Measurements from ENCODE around the gene GLI3.

GLI3 gene

DNA sequence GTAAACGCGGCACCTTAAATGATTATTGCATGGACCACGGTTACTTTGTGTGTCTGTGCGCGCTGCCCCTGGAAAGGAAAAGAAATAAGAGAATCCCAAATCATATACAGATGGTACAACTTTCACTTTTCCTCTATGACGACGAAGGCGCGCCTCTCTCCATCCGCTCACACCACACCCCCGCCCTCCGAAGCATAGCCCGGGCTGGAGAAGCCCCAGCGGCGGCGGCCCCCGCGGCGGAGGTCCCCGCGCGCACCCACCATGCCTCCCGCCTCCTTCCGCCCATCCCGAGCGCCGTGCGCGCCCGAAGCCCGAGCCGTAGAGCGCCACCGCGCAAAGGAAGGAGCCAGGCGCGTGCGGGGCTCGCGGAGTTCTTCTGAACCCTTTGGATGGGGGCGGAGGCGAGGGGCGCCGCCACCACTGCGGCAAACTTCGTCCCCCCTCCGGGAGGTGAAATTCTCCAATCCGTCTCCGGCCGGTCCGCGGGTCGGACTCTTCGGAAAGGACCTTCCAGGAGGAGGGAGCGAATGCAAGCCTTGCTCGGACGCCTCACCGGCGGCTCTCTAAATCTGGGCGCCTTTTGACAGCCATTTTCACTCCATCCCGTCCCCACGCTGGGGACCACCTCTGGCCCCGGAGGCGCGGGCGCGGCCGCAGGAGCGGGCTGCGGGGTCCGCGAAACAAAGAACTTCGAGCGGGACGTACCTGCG lies 588 bp downstream of the GLI3 start:
- DNase-seq (ENCODE audit: low read depth in 3 of 3, low spot score in 1 of 3): no peak

DNA sequence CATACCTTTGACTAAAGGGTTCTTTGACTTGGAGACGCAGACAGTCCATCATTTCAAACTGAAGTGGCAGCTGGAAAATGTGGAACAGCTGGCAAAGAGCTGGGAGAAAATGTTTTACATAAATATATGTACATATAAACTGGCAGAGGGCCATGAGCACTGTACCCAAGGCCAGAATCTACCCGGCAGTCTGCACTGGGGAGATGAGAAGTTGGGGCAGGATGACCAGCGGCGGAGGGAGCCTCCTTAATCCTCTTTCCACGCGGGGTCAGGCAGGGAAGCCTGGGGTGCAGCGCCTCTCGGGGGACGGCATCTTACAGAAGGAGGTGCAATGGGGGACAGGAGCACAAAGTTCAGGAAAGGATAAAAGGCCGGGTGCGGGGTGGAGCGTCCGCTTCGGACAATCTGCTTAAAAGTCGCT lies 1.3 kb downstream of the GLI3 start:
- no peak for DNase-seq (ENCODE audit: low read depth in 3 of 3, low spot score in 1 of 3)

GRCh38 chr7:42234736-42235135 lies 2.3 kb downstream of the GLI3 start:
- DNase-seq (ENCODE audit: low read depth in 3 of 3, low spot score in 1 of 3): no peak

DNA sequence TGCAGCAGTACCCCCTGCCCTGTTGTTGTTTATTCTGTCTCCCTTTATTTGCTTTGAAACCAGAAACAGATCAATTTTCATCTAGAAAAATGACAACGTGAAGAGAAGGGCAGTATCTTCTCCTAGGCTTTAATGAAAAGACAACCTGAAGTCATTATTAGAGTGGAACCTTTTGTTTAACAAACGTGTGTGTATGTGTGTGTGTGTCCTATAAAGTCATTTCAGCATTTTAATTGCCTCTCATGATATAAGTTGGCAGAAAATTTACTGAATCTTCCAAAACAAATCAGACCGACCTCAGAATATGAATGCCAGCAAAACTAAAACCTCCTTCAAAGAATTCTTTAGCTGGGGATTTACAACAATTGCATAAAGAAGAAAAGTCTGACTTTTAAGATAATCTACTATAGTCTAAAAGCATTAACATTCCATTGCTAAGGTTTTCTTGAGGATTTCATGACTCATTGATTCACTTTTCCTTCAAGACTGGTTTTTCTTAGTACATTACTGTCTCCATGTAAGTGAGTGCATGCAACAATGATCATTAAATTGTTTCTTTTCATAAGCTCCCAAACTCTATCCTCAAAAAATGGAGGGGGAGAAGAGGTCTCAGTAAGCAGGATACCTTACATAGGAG lies 3.2 kb downstream of the GLI3 start:
- no peak for DNase-seq (ENCODE audit: low read depth in 3 of 3, low spot score in 1 of 3)

- no peak for DNase-seq (ENCODE audit: low read depth in 3 of 3, low spot score in 1 of 3)
These were observed 3.8 kb downstream of the GLI3 start for GRCh38 chr7:42233171-42233570.

GRCh38 chr7:42232275-42232674 lies 4.7 kb downstream of the GLI3 start:
- DNase-seq (ENCODE audit: low read depth in 3 of 3, low spot score in 1 of 3): no peak

DNA sequence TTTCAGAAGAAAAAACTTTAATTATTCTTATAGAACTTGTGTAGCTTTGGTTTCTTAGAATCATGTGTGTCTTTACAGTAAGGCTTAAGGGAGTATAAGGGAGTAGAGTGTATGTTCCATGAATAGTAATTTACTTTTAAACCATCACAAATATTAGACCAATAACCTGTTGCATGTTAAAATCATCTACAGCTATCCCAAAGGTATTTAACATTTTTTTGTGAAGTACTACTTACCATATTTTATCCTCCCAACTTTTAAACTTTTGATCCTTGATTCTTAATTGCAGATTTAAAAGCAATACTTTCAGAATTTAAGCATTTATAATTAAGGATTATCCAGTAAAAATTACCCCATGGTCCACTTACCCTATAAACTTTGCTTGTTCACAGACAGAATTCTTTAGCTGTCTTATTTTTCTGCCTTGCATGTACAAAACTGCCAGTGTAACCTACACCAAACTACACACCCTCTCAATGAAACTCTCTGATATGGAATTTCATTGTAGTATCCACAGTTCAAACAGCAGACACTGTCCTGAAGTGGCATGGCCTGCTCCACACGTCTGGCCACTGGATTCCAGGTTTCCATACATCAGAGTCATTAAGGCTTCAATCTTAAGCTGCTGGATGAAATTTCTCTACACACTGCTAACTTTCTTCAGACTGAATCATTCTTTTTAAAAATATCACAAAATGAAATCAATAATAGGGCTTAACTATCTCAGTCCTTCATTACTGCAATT lies 5.8 kb downstream of the GLI3 start:
- no peak for DNase-seq (ENCODE audit: low read depth in 3 of 3, low spot score in 1 of 3)

GRCh38 chr7:42227936-42228591 lies 8.9 kb downstream of the GLI3 start:
- DNase-seq (ENCODE audit: low read depth in 3 of 3, low spot score in 1 of 3): no peak

GRCh38 chr7:42227541-42227935 lies 9.5 kb downstream of the GLI3 start:
- DNase-seq (ENCODE audit: low read depth in 3 of 3, low spot score in 1 of 3): no peak

- no peak for DNase-seq (ENCODE audit: low read depth in 3 of 3, low spot score in 1 of 3)
These were observed 10.0 kb downstream of the GLI3 start for GRCh38 chr7:42227021-42227420.

DNA sequence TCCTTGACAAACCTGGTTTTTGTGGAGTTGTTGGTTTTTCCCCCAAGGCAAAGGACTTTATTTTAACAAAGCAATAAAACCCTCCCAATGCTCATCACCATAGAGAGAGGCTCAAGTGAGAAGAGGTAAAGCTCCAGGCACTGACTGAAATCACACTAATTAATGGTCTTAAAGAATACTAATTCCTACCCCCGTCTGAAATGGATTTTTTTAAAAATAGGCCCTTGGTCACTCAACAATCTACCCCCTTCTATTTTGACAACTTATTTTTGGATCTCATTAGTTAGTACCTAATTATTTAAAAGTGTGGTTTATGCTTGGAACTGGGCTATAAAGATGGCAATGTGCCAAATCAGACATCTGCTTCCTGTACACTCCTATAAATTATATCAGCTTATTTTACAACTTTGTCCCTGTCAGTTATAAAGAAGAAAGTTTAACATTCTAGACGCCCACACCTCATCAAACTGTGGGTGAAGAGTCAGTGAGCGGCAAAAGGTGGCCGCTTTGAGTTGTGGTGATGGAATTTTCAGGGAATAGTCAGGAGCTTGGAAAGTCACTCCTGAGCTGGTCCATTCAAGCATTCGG lies 10.6 kb downstream of the GLI3 start:
- DNase-seq (ENCODE audit: low read depth in 3 of 3, low spot score in 1 of 3): no peak

- no peak for DNase-seq (ENCODE audit: low read depth in 3 of 3, low spot score in 1 of 3)
These were observed 12.5 kb downstream of the GLI3 start for GRCh38 chr7:42224391-42225003.

DNA sequence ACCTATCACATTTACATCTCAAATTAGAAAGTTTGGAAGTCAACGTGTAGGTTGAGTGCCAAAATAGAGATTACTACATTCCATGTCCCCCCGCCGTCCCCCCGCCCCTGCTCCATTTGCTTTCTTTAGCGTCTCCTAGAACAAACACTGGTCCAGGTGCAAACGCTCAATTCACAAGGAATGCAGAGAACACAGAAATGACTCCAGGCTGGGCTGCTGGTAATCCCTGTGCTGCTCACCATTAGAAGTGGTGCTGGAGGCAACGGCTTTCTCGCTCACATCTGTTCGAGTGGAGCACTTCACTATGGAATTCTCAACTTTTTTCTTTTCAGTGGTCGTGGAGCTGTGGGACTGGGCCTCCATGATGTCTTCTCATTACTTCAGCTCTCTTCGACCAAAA lies 14.1 kb downstream of the GLI3 start:
- no peak for DNase-seq (ENCODE audit: low read depth in 3 of 3, low spot score in 1 of 3)

GRCh38 chr7:42222125-42222524 lies 14.9 kb downstream of the GLI3 start:
- no peak for DNase-seq (ENCODE audit: low read depth in 3 of 3, low spot score in 1 of 3)

GRCh38 chr7:42221304-42221703 lies 15.7 kb downstream of the GLI3 start:
- DNase-seq (ENCODE audit: low read depth in 3 of 3, low spot score in 1 of 3): no peak

DNA sequence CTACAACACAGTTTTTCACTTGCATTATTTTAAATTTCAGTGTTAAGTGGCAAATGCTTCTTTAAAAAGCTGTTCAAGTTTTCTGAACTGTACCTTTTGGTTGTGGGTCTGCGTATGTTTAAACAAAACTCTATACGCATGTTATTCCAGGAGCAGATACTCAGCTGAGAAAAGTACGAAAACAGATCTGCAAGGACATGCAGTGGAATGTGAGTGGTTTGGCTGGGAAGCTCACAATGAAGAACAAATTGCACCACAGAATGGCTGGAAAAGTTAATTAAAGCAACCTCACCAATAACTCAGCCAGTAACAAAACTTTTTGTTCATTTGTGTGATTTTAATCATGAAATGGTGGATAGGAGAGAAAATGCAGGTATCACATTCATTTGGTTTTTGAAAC lies 17.6 kb downstream of the GLI3 start:
- no peak for DNase-seq (ENCODE audit: low read depth in 3 of 3, low spot score in 1 of 3)

DNA sequence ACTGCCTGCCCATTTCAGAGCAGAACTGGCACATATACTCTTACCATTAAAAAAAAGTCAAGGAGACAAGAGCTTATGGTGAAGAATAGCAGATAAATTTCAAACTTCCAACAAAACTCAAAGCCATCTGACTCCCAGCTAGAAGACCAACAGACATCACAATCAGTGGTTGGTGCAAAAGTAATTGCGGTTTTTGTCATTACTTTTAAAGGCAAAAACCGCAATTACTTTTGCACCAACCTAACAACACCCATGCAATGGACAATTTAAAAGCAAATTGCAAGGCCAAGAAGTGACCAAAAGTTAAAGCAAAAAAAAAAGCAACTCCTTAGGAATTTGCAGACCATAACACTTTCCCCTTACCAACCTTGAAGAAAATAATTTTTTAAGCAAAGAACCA lies 18.8 kb downstream of the GLI3 start:
- DNase-seq (ENCODE audit: low read depth in 3 of 3, low spot score in 1 of 3): no peak

DNA sequence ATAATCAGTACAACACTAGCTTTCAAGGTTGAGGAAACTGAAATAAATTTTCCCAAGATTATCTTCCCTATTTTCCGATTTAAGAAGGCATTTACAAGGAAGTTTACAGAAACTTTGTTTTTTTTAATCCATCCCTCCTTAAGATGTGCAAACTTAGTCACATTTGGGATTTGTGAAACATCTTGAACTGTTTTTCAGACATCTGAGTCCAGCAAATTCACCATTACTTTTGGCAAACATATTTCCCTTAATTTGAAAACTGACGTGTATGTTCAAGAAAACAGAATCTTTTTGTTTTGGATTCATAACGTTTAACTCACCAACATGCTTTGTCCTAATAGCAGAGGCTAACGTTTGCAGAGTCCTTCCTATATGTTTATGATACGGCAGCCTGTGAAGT lies 19.5 kb downstream of the GLI3 start:
- DNase-seq (ENCODE audit: low read depth in 3 of 3, low spot score in 1 of 3): no peak

DNA sequence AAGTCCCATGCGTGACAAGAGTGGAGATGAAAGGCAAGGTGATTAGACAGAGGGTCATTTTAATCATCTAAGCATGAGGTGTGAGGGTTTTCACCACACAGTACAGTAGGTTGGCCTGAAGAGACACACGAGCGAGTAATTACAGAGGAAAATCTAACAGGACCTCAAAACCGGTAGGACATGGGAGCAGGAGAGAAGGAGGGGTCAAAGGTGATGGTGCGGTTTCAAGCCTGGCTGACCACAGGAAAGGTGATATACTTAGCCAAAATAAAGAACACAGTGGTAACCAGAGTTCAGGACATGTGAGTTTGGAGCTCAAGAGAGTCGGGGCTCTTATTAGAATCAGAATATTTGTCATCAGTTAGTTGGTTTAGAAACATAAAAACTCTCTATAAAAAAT lies 20.0 kb downstream of the GLI3 start:
- DNase-seq (ENCODE audit: low read depth in 3 of 3, low spot score in 1 of 3): no peak

- DNase-seq (ENCODE audit: low read depth in 3 of 3, low spot score in 1 of 3): no peak
These were observed 22.8 kb downstream of the GLI3 start for GRCh38 chr7:42214060-42214679.

DNA sequence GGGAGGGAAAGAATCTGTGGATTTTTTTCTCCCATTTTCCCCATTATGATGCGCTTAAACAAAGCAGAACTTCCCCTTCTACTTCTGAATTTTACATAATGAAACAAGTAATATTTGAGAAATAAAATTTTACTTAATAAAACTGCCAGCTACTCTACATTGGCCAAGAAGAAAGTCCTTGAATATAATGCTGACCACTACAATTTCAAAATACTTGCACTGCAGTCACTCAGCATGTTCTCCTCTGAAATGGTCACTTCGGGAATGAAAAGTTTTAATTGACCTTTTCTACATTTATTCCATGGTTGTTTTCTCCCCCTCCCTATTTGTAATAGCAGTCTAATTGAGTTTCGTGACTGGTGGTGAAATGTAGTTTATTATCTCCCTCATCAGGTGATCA lies 23.9 kb downstream of the GLI3 start:
- DNase-seq (ENCODE audit: low read depth in 3 of 3, low spot score in 1 of 3): no peak
